ENCODE data around the gene FOSB.

The FOSB gene

DNA sequence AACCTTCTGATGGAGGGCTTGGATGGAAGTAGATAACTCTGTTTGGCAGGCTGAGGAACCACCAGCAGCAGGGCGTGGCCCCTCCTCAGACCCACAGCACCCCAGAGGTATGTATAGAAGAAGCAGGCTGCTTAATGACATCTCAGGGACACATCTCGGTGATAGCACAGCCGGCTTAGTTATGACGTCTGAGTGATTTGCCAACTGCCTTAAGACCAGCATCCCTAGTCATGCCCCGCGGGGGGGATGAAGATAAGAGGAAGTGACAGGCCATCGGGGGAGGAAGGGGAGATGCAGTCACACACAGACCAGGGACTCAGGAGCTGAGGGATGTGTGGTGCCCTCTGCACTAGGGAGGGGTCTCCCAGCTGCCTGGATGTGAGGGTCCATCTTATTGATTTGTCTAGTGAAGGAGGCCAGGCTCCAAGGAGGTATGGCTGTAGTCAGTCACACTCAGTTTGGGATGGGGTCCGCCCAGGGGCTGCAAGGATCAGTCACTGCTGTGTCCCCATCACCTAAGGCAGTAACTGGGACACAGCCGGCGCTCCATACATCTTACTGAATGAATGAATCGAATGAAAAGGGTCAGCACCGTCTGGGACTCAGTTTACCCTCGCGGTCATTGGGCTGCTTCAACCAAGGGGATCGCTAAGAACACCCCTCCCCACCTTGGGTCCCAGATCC is 24.9 kb upstream of the FOSB start:
- no peak for DNase-seq (ENCODE audit: low read depth in 2 of 2)

DNA sequence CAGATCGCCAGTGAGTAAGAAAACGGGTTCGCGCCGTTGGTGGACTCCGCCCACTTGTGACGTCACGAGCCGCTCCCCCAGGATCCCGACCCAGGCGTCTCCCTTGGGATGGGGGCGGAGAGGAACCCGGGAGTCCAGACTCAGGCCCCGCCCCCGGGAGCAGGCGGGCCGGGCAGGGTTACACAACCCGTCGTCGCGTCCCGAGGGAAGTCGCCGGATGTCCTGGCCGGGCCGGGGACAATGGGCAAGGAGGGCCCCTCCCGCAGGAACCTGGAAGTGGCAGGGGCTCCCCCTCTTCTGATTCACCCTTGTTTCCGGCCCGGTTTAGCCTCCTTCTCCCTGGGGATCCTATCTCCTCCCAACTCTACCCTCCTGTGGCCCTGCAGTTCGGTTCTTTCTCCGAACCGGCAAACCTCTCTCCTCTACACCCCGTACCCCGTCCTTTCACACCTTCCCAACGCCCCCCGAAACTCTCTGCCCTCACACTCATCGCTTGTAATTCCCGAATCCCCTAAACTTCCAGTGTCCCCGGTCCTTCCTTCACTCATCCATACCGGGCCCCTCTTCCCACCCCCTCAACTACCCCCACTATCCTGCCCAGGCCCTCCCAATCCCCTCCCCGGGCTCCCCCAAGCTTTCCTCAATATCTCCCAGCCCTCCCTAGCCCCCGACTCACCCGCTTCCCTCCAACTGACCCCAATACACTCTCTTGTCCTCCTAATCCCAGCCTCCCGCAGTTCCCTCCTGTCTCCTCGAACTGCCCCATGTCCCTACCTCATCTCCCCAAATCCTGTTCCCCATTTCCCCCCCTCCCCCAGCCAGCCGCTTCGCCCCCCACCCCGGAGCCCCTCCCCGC is 24.1 kb upstream of the FOSB start:
- DNase-seq (ENCODE audit: low read depth in 2 of 2): peak; percentile 40 to 42

DNA sequence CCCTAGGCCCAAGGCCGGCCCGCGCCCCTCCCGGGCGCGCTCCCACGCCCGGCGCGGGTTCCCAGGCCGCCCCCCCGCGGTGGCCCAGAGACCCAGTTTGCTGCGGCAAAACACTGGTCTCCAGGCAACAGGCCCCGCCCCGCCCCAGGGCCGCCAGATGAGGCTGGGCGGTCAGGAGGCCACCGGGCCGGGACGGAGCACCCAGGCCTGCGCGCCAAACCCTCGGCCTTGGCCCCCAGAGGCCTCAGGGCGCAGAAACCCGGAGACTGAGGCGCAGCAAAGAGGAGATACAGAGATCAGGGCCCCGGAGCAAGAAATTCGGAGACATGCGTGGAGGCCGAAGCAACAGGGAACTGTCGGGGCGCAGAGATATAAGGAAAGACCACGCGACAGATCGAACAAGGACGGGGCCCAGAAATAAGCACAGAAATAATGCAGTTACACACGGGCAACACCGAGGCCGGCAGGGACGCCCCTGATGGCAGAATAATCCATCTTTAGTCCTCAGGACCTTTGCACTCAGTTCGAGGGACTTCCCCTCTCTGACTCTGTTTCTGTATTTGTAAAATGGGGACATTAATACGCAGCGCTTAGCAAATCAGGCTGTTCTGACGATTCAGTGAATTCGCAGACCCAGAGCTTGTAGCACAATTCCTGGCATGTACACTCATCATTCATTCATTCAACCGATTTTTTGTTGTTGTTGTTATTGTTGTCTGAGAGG is 23.3 kb upstream of the FOSB start:
- DNase-seq (ENCODE audit: low read depth in 2 of 2): peak; percentile 76 to 77

DNA sequence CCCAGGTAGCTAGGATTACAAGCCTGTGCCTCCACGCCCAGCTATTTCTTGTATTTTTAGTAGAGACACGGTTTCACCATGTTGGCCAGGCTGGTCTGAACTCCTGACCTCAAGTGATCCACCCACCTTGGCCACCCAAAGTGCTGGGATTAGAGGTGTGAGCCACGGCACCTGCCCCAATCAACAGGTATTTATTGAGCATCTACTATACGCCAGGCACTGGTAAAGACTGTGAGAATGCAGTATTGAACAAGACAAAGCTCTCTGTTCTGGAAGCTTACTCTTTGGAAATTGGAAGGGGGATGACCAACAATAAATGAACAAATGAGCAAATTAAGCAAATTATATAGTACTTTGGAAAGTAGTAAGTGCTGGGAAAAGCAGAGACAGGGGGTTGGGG is 22.7 kb upstream of the FOSB start:
- no peak for DNase-seq (ENCODE audit: low read depth in 2 of 2)

DNA sequence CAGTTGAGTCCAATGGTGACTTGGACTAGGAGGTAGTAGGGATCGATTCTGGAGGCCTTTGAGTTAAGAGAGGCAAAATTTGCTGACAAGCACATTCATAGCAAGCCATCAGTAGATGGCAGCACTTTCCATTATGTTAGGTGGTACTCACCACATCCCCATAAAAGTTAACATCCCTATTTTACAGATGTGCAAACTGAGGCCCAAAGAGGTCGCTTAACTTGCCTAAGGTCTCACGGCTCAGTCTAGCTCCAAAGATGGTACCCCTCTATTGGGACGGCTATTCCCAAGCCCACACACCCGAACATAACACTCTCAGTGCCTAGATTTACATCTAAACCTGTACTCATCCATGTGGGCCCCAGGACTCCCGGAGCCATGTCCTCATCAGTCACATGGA is 21.5 kb upstream of the FOSB start:
- DNase-seq (ENCODE audit: low read depth in 2 of 2): no peak

DNA sequence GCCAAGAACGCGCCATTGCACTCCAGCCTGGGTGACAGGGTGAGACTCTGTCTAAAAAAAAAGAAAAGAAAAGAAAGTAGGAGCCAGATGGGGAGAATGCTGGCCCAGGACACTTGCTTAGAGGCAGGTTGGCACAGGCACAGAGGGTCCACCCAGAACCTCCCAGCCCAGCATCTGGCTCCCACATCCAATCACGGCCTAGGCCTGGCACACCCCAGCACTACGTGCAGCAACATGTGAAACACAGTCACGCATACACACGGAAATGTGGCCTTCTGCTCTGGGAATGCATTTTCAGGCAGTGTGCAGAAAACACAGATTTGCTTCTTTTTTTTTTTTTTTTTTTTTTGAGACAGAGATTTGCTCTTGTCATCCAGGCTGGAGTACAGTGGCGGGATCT is 20.9 kb upstream of the FOSB start:
- DNase-seq (ENCODE audit: low read depth in 2 of 2): no peak

DNA sequence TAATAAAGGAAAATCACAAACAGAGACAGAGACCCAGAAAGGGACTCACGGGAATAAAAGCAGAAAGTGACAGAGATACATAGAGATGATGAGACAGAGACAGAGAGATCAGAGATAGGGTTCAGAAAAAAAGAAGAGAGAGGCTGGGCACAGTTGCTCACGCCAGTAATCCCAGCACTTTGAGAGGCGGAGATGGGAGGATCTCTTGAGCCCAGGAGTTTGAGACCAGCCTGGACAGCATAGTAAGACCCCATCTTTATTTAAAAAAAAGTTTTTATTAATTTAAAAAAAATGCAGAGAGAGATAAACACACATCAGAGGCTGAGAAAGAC is 19.4 kb upstream of the FOSB start:
- DNase-seq (ENCODE audit: low read depth in 2 of 2): no peak

DNA sequence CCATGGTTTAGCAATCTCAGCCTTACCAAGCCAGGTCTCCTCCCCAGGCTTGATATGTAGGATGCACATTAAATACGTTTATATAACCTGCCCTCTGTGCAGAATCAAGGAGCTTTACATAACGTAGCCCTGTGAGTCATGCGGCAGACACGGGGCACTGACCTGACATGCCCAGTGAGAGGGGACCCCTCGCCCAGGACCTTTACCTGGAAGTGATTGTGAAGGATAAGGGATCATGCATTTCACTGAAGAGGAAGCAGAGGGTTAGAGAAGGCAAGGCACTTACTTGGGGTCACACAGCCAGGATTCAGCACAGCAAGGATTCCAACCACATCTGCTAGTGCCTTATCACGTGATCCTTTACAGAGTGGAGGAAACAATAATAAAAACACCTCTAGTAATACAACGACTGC is 18.9 kb upstream of the FOSB start:
- no peak for DNase-seq (ENCODE audit: low read depth in 2 of 2)

DNA sequence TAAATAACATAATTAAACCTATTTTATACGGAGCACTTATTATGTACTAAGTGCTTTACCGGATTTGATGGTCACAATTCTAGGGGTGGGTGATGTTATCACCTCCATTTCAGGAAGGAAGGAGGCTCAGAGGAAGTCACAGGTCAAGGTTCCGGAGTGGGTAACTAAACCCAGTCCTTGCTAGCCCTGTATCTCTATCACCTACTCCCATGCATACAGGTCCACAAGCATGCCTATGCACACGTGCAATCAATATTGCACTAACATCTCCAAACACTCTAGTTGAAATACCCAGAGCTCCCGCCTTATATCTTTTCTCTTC is 17.8 kb upstream of the FOSB start:
- DNase-seq (ENCODE audit: low read depth in 2 of 2): no peak

DNA sequence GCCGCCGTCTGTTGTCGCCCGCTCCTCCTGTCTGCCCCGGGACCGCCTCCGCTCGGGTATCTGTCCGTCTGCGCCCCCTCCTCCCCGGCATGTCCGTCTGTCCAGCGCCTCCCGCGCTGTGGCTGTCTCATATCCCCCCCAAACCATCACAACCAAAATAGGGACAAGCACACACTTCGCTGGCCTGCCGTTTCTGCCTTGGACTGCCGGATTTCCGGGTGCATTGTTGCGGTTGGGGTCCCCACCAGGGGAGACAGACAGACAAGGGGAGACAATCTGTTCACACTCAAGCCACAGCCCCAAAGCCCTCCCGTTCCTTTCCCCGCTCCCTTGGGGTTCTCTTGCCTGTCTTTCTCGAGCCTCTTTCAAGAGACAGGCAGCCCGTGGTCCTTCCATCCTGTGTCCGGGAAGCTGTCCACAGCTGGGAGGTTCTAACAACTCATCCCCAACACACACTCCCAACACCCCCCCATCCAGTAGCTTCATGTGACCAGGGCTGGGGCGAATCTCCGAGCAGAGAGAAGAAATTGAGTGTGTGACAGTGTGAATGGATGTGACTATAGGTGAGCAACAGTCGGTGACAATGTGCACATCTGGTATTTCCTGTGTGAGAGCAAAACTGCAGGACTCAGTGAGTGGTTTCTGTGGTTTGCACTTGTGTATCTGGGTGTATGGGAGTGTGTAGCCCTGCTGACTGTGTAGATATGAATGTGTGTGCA is 16.5 kb upstream of the FOSB start:
- no peak for DNase-seq (ENCODE audit: low read depth in 2 of 2)

DNA sequence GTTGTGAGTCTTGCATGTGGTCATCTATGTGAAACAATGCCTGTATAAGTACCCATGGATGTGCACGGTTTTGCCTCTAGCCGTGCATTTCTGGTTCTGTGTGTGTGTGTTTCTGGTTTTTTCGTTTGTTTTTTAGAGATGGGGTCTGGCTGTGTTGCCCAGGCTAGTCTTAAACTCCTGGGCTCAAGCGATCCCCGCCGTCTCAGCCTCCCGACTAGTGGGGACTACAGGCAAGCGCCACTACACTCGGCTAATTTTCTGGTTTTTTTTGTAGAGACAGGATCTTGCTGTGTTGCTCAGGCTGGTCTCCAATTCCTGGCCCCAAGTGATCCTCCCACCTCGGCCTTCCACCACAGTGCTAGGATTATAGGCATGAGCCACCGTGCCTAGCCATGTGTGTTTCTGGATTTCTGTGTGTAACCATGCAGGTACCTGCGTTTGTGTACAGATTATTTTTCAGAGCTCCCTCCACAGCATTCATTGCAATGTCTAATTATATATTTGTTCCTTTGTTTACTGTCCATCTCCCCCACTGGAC is 15.9 kb upstream of the FOSB start:
- no peak for DNase-seq (ENCODE audit: low read depth in 2 of 2)

DNA sequence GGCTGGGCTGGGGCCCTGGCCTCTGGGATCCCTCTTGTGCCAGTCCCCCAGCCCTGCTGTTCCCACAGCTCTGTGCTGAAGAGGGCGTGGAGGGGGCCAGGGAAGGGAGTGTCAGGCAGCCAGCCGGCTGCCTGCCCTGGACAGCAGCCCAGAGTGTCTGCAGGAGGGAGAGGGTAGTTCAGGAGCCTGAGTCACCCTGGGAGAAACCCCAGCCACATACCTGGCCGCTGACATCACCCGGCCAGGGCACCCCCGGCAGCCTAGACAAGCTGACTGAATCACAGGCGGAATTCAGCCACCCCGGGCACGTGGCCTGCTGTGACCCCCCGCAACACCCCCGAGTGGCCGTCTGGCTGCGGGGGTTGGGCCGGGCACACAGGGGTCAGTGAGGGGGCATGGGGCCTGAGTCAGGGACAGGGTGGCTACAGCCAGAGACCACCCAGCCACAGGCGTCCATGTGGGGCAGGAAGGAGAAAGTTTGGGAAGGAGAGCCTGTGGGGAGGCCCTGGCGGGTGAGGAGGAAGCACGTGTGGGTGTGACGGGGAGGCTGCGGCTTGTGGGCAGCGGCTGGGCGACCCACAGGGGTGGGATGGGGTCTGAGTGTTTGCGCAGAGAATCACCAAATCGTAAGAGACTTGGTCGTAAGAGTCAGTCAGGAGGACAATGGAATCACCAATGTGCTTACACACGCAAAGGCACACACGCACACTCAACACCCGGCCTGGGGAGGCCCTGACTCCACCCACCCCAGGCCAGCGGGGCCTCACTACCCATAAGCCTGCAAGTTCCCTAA is 11.9 kb upstream of the FOSB start:
- peak; percentile 73 to 78 for DNase-seq (ENCODE audit: low read depth in 2 of 2)

DNA sequence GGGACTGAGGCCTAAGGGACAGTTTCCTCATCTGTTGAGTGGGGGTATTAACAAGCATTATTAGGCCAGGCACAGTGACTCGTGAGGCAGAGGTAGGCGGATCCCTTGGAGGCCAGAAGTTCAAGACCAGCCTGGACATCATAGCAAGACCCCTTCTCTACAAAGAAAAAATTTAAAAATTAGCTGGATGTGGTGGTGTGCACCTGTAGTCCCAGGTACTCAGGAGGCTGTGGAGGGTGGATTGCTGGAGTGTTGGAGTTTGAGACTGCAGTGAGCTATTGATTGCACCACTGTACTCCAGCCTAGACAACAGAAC is 11.3 kb upstream of the FOSB start:
- DNase-seq (ENCODE audit: low read depth in 2 of 2): no peak

DNA sequence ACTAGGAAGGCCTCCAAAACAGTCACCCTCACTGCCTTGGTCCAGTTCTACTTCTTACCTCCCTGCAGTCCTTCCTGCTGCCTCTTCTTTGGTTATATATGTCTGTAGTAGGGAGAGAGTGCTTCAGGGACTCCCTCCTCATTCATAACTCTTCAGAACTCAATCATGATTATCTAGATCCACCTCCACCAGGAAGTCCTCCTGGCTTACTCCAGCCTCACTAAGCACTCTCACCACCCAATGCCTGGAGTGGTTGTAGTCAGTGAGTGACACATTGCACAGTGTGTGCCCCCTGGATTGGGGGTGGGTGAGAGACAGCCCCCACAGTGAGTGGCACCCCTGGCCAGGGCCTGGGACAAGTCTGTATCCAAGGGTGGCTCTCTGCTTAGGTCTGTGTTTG is 10.0 kb upstream of the FOSB start:
- no peak for DNase-seq (ENCODE audit: low read depth in 2 of 2)

DNA sequence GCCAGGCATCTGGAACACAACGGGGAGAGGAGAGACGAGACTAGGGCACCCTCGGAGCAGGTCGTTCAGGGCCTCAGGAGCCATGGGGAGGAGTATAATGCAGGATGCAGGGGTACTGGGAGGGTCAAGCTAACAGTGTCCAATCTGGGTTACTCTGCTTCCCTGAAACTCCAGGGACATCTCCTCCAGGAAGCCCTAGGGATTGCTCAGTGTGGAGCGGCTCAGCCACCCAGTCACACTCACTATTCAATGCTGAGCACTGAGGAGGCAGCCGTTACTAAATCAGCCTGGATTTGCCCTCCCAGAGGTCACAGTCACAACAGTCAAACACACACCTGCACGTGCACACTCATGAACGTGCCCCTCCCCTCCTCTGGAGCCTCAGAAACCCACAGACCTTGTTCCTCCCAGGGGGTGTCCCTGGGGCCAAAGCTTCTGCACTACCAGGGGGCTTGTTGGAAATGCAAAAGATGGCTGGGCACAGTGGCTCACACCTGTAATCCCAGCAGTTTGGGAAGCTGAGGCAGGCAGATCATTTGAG is 6.9 kb upstream of the FOSB start:
- no peak for DNase-seq (ENCODE audit: low read depth in 2 of 2)

DNA sequence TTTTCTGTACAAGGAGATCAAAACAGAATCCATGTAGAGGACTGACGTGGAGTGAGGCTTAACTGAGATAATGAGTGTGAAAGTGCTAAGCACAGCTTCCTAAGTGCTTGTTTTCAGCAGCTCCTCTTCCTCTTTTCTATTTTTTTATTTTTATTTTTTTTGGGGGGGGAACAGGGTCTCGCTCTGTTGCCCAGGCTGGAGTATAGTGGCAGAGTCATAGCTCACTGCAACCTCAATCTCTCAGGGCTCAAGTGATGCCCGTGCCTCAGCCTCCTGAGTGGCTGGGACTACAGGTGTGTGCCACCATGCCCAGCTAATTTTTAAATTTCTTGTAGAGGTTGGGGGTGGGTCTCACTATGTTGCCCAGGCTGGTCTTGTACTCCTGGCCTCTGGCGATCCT is 5.6 kb upstream of the FOSB start:
- DNase-seq (ENCODE audit: low read depth in 2 of 2): no peak

DNA sequence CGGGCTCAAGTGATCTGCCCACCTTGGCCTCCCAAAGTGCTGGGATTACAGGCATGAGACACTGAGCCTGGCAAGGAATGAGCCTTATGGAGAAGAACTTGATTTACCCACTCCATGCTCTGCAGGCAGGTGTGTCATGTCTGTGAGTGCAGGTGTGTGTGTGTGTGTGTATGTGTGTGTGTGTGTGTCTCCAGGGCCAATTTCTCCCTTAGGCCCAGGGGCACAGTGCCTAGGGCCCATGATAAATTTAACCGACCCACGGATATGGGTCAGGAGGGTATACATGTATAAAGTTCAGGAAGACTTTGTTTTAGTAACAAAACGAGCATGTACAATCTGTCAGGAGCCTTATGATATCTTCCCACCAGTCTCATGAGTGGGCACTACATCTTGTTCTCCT is 4.6 kb upstream of the FOSB start:
- DNase-seq (ENCODE audit: low read depth in 2 of 2): no peak

DNA sequence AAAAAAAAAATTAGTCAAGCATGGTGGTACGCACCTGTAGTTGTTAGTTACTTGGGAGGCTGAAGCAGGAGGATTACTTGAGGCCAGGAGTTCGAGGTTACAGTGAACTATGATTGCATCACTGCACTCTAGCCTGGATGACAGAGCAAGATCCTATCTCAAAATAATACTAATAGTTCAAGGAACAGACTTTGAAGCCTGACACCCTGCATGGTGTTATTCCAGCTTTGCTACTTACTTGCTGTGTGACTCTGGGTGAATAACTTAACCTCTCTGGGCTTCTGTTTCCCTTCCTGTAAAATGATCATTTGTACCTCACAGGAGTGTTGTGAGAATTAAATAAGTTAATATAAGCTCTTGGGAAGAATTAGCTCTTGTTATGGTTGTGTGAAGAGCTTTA is 3.5 kb upstream of the FOSB start:
- DNase-seq (ENCODE audit: low read depth in 2 of 2): no peak

DNA sequence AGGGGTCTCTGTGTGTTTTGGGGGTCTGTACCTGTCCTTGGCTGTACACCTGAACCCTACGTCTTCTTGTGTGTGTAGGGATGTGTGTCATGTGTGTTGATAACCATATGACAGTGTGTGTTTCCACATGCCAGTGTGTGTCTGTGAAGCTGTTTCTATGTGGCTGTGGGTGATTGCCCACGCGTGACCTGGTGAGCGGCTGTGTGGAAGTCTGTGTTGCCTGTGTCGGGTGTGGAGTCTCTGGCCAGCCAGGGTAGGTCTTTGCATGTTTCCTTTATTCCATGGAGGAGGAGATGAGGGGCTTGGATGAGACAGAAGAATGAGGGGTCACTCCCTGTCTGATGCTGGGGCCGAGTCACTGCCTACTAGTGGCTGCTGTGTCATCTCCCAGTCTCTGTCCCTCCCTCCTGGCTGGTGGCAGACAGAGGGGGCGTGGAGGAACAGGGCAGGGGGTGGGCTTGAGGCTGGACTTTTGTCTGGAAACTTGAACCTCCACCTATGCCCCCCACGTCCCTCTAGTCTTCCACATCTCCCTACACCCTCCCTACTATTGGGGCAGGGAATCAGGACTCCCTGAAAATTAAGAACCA is 2.8 kb upstream of the FOSB start:
- DNase-seq (ENCODE audit: low read depth in 2 of 2): no peak

DNA sequence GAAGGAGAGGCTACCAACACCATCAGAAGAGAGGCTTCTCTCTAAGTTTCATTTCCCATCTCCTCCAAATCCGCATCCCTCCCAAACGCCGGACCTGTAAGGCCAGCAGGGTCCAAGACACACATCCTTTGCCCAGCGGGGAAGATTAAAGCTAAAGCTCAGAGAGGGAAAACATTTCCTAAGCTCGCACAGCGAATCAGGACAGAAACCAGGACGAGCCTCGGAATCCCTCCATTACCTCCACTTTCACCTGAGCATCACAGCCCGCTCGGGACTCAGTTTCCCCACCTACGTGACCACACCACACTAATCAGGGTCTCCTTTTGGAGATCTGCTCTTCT is 711 bp upstream of the FOSB start:
- DNase-seq (ENCODE audit: low read depth in 2 of 2): no peak

DNA sequence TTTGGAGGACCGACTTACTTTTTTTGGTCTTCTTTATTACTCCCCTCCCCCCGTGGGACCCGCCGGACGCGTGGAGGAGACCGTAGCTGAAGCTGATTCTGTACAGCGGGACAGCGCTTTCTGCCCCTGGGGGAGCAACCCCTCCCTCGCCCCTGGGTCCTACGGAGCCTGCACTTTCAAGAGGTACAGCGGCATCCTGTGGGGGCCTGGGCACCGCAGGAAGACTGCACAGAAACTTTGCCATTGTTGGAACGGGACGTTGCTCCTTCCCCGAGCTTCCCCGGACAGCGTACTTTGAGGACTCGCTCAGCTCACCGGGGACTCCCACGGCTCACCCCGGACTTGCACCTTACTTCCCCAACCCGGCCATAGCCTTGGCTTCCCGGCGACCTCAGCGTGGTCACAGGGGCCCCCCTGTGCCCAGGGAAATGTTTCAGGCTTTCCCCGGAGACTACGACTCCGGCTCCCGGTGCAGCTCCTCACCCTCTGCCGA is 409 bp downstream of the FOSB start:
- DNase-seq (ENCODE audit: low read depth in 2 of 2): no peak

All from stimulated activated CD8-positive, alpha-beta memory T cell treated with anti-CD3 and anti-CD28 coated beads, Interleukin-15, amount 100 ng/mL, for 48 hours (primary cell).